IMR-90 (cell line): Measurements from ENCODE around the gene TRPM4. TPM values are rescaled to one million over a fixed set of nuclear protein-coding genes. Genes with fewer than 3 reads are reported as not detected.
"Not testable (repeated sequence)": the region's sequence is repeated elsewhere in the genome, so short reads cannot be mapped to it uniquely, and the experiment has no call there.

ENCODE experiments used
- ATAC-seq: fragments of 200-7000 bp; cut with Tn5 transposase; 2 replicates; pipeline ENCODE4 v1.9.1; 2020; ENCODE audit warnings: low read depth, mild to moderate bottlenecking, moderate library complexity
- BruUV-seq: library from RNA; stranded (reverse); fragments of 400-500 nt; replicated peaks from 2 replicates; lab custom pipeline; 2021; lab: Mats Ljungman, UMichigan
- CTCF ChIA-PET: fragments of 300-600 bp; formaldehyde crosslinking; extraction: SDS; loops from one replicate; lab custom pipeline; 2021; ENCODE audit warnings: antibody characterized with exemption; lab: Yijun Ruan, JAX
- POLR2A ChIA-PET: fragments of 300-600 bp; sonication (Branson Sonifier 250); formaldehyde crosslinking; loops from one replicate; lab custom pipeline; 2022; ENCODE audit warnings: antibody characterized with exemption; ENCODE audit not compliant: unreplicated experiment; lab: Charles Lee
- DNase-seq: peaks from one replicate; pipeline ENCODE4 v3.0.0; 2013
- H2AFZ ChIP-seq: replicated peaks from 2 replicates; pipeline ENCODE3; 2013; ENCODE audit warnings: low read length, mild to moderate bottlenecking; ENCODE audit not compliant: poor library complexity
- H2AK5ac ChIP-seq: 2 replicates; pipeline ENCODE4 v1.6.1; 2013; ENCODE audit warnings: low read depth, low read length, inconsistent platforms
- H2AK9ac ChIP-seq: replicated peaks from 2 replicates; pipeline ENCODE3; 2013; ENCODE audit warnings: mild to moderate bottlenecking, low read depth, low read length, moderate library complexity; ENCODE audit not compliant: poor library complexity
- H2BK120ac ChIP-seq: 2 replicates; pipeline ENCODE4 v1.6.1; 2013; ENCODE audit warnings: low read depth, low read length, inconsistent platforms
- H2BK15ac ChIP-seq: 3 replicates; pipeline ENCODE4 v1.6.1; 2013; ENCODE audit warnings: low read depth, low read length, inconsistent platforms
- H2BK20ac ChIP-seq: 2 replicates; pipeline ENCODE4 v1.6.1; 2013; ENCODE audit warnings: low read depth, mild to moderate bottlenecking, inconsistent platforms, low read length, moderate library complexity
- H2BK5ac ChIP-seq: 2 replicates; pipeline ENCODE4 v1.6.1; 2013; ENCODE audit warnings: mild to moderate bottlenecking, low read depth, low read length, inconsistent platforms; ENCODE audit not compliant: poor library complexity, severe bottlenecking
- H3K14ac ChIP-seq: replicated peaks from 2 replicates; pipeline ENCODE4 v1.6.1; 2013; ENCODE audit warnings: low read depth, low read length, inconsistent platforms
- H3K18ac ChIP-seq: 2 replicates; pipeline ENCODE4 v1.6.1; 2013; ENCODE audit warnings: low read depth, low read length, control low read depth
- H3K23ac ChIP-seq: 2 replicates; pipeline ENCODE4 v1.6.1; 2013; ENCODE audit warnings: low read depth, low read length, inconsistent platforms
- H3K27ac ChIP-seq: 2 replicates; pipeline ENCODE4 v1.5.1; 2013; ENCODE audit warnings: mild to moderate bottlenecking, control low read depth, low read length; ENCODE audit not compliant: insufficient read depth
- H3K27me3 ChIP-seq: 2 replicates; pipeline ENCODE4 v1.6.1; 2013; ENCODE audit warnings: low read length; ENCODE audit not compliant: control insufficient read depth, insufficient read depth
- H3K36me3 ChIP-seq: 2 replicates; pipeline ENCODE4 v1.6.1; 2013; ENCODE audit warnings: low read length, mixed read lengths; ENCODE audit not compliant: control insufficient read depth, insufficient read depth
- H3K4ac ChIP-seq: 2 replicates; pipeline ENCODE4 v1.6.1; 2013; ENCODE audit warnings: low read depth, low read length, inconsistent platforms
- H3K4me1 ChIP-seq: 2 replicates; pipeline ENCODE4 v1.6.1; 2013; ENCODE audit warnings: low read length, mixed read lengths; ENCODE audit not compliant: control insufficient read depth, insufficient read depth
- H3K4me2 ChIP-seq: 2 replicates; pipeline ENCODE4 v1.6.1; 2013; ENCODE audit warnings: low read depth, mild to moderate bottlenecking, control low read depth, low read length, moderate library complexity
- H3K4me3 ChIP-seq: 2 replicates; pipeline ENCODE4 v1.5.1; 2013; ENCODE audit warnings: low read depth, mild to moderate bottlenecking, control low read depth, low read length, moderate library complexity; ENCODE audit not compliant: insufficient read depth
- H3K56ac ChIP-seq: 2 replicates; pipeline ENCODE4 v1.6.1; 2013; ENCODE audit warnings: low read length, inconsistent platforms; ENCODE audit not compliant: insufficient read depth; ENCODE audit errors: extremely low read depth
- H3K79me1 ChIP-seq, 2 experiments: 2 replicates each; pipeline ENCODE4 v1.6.1; 2013; ENCODE audit warnings: low read length in 2 of 2, inconsistent platforms in 1 of 2, low read depth in 1 of 2
- H3K9ac ChIP-seq: 2 replicates; pipeline ENCODE4 v1.6.1; 2013; ENCODE audit warnings: low read depth, low read length, control low read depth
- H3K9me1 ChIP-seq: 2 replicates; pipeline ENCODE4 v1.6.1; 2013; ENCODE audit warnings: low read length, inconsistent platforms; ENCODE audit not compliant: insufficient read depth
- H3K9me3 ChIP-seq: 2 replicates; pipeline ENCODE4 v1.6.1; 2013; ENCODE audit warnings: low read length; ENCODE audit not compliant: control insufficient read depth, insufficient read depth
- H4K20me1 ChIP-seq: 2 replicates; pipeline ENCODE4 v1.6.1; 2013; ENCODE audit warnings: low read length, inconsistent platforms; ENCODE audit not compliant: insufficient read depth
- H4K5ac ChIP-seq: 2 replicates; pipeline ENCODE4 v1.6.1; 2013; ENCODE audit warnings: mild to moderate bottlenecking, low read depth, low read length, control low read depth
- H4K8ac ChIP-seq, 2 experiments: 2 replicates each; pipeline ENCODE4 v1.6.1; 2013; ENCODE audit warnings: low read depth in 2 of 2, low read length in 2 of 2, control low read depth in 1 of 2, inconsistent platforms in 1 of 2
- H4K91ac ChIP-seq: 2 replicates; pipeline ENCODE4 v1.6.1; 2013; ENCODE audit warnings: low read depth, low read length, inconsistent platforms; ENCODE audit not compliant: insufficient read depth
- CEBPB ChIP-seq: IDR thresholded peaks from 2 replicates; pipeline ENCODE4 v1.6.1; 2012; ENCODE audit warnings: low read depth, low read length, improper control_type of control experiment
- RFX5 ChIP-seq: IDR thresholded peaks from 2 replicates; pipeline ENCODE4 v1.8.0; 2012; ENCODE audit warnings: low read depth, mild to moderate bottlenecking, low read length, moderate library complexity
- WGBS, 2 experiments: methylation state at CpG; one replicate each; pipeline versions ENCODE4 v1.1.5 to v1.1.7; 2013; ENCODE audit warnings: missing lambda C conversion rate in 2 of 2; ENCODE audit not compliant: insufficient read length in 1 of 2; ENCODE audit errors: extremely low coverage in 2 of 2; 5-methylcytosine and 5-hydroxymethylcytosine counted together
- dilution Hi-C: fragments of 300-500 bp; cut with HindIII; formaldehyde crosslinking; loops from one replicate; pipeline ENCODE4 v1.14.3; 2018; ENCODE audit warnings: low sequenced_read_pairs; ENCODE audit not compliant: unreplicated experiment
- in situ Hi-C: fragments of 300-500 bp; cut with MboI; formaldehyde crosslinking; loops from 3 replicates; pipeline ENCODE4 v1.14.3; 2019; ENCODE audit warnings: low sequenced_read_pairs, inconsistent platforms, mixed read lengths
- intact Hi-C: fragments of 100-400 bp; cut with micrococcal nuclease; formaldehyde crosslinking; loops from 2 replicates; pipeline ENCODE4 v1.10.0; 2022
- polyA plus RNA-seq, 3 experiments: library from polyadenylated mRNA; depleted of rRNA; stranded (reverse); fragments of >200 nt; gene quantifications; 2 replicates each; pipeline ENCODE4 v1.2.3, GENCODE V29; 2012; ENCODE audit warnings: low replicate concordance in 1 of 3
- total RNA-seq: library from RNA; depleted of rRNA; stranded (reverse); fragments of >200 nt; gene quantifications from 2 replicates; pipeline ENCODE4 v1.2.3, GENCODE V29; 2012

TRPM4 gene
- total and polyA plus RNA-seq, 2 of the 4 experiments (the other 2 are of a cell fraction) = 2.2 to 19.7 TPM

DNA sequence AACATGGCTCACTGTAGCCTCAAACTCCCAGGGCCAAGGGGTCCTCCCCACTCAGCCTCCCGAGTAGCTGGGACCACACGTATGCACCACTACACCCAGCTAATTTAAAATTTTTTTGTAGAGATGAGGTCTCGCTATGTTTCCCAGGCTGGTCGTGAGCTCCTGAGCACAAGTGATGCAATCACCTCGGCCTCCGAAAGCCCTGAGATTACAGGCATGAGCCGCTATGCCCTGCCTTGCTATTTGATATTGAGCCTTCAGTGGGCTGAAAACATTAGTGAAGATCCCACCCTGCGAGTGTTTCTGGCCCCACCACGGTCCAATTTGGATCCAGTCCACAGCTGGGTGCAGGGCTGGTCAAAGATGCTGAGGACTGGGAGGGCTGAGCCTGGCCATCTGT lies 65.9 kb downstream of the TRPM4 start:
- no peak overlapping the region for H3K56ac ChIP-seq
- no peak overlapping the region for H4K8ac ChIP-seq
- dilution Hi-C loops (no loop called here), intact Hi-C loops (loop anchor here (10.0 kb wide), 1 partner anchor 439 kb away; no protein-coding TSS in a partner anchor), in situ Hi-C loops (no loop called here)
- H2BK120ac ChIP-seq = no peak overlapping the region
- no peak overlapping the region for H3K18ac ChIP-seq
- ChIA-PET POLR2A (no interaction called here), CTCF (no interaction called here)
- H3K79me1 ChIP-seq = no peaks in the 10 kb centered on the region
- no peak overlapping the region for H3K14ac ChIP-seq
- H2AFZ ChIP-seq = no peak overlapping the region
- H3K4ac ChIP-seq = no peak overlapping the region
- no peak overlapping the region for H3K4me2 ChIP-seq
- no peak overlapping the region for H4K5ac ChIP-seq
- H2BK15ac ChIP-seq = no peak overlapping the region
- no peak overlapping the region for H3K27ac ChIP-seq
- H3K4me3 ChIP-seq = no peak overlapping the region
- H3K9ac ChIP-seq = no peak overlapping the region
- no peak overlapping the region for H4K91ac ChIP-seq
- BruUV-seq = no TSS peak
- no peaks in the 10 kb centered on the region for H3K36me3 ChIP-seq
- H2BK5ac ChIP-seq = no peak overlapping the region
- no peaks in the 10 kb centered on the region; the same call in 1 of the 2 replicates for H4K20me1 ChIP-seq
- H2AK9ac ChIP-seq = no peak overlapping the region
- 68% methylated on average over 4 of the region's 9 CpGs; no CpG with 5 or more reads in 1 of the 2 experiments for WGBS, 2 experiments
- H2BK20ac ChIP-seq = no peak overlapping the region
- H3K27me3 ChIP-seq = 0 out of 2 replicates have a peak, but pooled peaks cover 3% of the 10 kb centered on the region
- H3K23ac ChIP-seq = no peak overlapping the region
- H3K9me1 ChIP-seq = no peaks in the 10 kb centered on the region
- DNase-seq = no peak
- no peak overlapping the region; the same call in 1 of the 2 replicates for H2AK5ac ChIP-seq
- no peak for ATAC-seq
- TF ChIP-seq RFX5 (no peak), CEBPB (peak; percentile 39; the same call in 1 of the 2 replicates)
- no peaks in the 10 kb centered on the region for H3K4me1 ChIP-seq
- H3K9me3 ChIP-seq = no peaks in the 10 kb centered on the region

DNA sequence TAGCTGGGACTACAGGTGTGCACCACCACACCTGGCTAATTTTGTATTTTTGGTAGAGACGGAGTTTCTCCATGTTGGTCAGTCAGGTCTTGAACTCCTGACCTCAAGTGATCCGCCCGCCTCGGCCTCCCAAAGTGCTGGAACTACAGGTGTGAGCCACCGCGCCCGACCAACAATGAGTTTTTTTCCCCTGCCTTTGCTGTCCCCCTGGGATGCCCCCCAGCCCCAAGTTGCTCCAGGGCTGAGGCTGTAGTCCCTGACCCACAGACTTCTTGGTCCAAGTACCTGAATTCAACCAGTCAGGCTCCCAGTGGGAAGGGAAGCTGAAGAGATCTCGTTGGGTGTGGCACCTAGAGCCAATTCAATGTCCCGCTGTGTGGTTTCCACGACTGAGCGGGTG lies 66.8 kb downstream of the TRPM4 start:
- H3K4me1 ChIP-seq, H3K56ac ChIP-seq, BruUV-seq, H2BK20ac ChIP-seq, dilution Hi-C loops, H3K36me3 ChIP-seq, DNase-seq, H3K4ac ChIP-seq, H2BK120ac ChIP-seq, H2AK9ac ChIP-seq, H4K91ac ChIP-seq, H2BK15ac ChIP-seq, H3K23ac ChIP-seq, H4K8ac ChIP-seq, POLR2A ChIA-PET, H3K18ac ChIP-seq, H3K14ac ChIP-seq, H3K27me3 ChIP-seq, H3K9ac ChIP-seq, H3K79me1 ChIP-seq, H3K9me1 ChIP-seq, in situ Hi-C loops, H3K9me3 ChIP-seq, H4K5ac ChIP-seq, ATAC-seq, H3K4me2 ChIP-seq, H4K20me1 ChIP-seq, H3K27ac ChIP-seq, H2BK5ac ChIP-seq, H2AK5ac ChIP-seq, H3K4me3 ChIP-seq: not testable (repeated sequence)
- intact Hi-C loops = loop anchor here (2.0 to 10.0 kb wide), 2 partner anchors 128 to 440 kb away; no protein-coding TSS in a partner anchor
- CTCF ChIA-PET = interaction anchor here (2.8 kb wide), 1 partner anchor 8 kb away, joined by 10 read pairs; no protein-coding TSS in a partner anchor
- whole genome bisulfite sequencing, 2 experiments = 93% methylated on average over 11 of the region's 11 CpGs; no CpG with 5 or more reads in 1 of the 2 experiments
- peak overlapping the region; percentile 9 for H2AFZ ChIP-seq
